Dendritic cell treated with granulocyte-macrophage colony-stimulating factor and Interleukin-4, amounts not matched to agents 40 ng/mL and 50 ng/mL, for 4 days (primary cell): Measurements from ENCODE around the gene SLC13A2.

Experiments
- H3K27ac Mint-ChIP-seq: one replicate; pipeline ENCODE4 v1.8.0; 2022; ENCODE audit warnings: mild to moderate bottlenecking, mixed read lengths
- H3K27me3 Mint-ChIP-seq: one replicate; pipeline ENCODE4 v1.8.0; 2022; ENCODE audit warnings: mild to moderate bottlenecking, mixed read lengths
- H3K36me3 Mint-ChIP-seq: one replicate; pipeline ENCODE4 v1.8.0; 2022; ENCODE audit warnings: low read depth, mixed read lengths
- H3K4me1 Mint-ChIP-seq: one replicate; pipeline ENCODE4 v1.8.0; 2022; ENCODE audit warnings: low read depth, mixed read lengths
- H3K4me3 Mint-ChIP-seq: one replicate; pipeline ENCODE4 v1.8.0; 2022; ENCODE audit warnings: mild to moderate bottlenecking, moderate library complexity, mixed read lengths
- H3K9me3 Mint-ChIP-seq: one replicate; pipeline ENCODE4 v1.8.0; 2022; ENCODE audit warnings: mixed read lengths
- intact Hi-C: fragments of 100-400 bp; cut with micrococcal nuclease; formaldehyde crosslinking; loops from one replicate; pipeline ENCODE4 v1.15.0; 2022

SLC13A2 gene

DNA sequence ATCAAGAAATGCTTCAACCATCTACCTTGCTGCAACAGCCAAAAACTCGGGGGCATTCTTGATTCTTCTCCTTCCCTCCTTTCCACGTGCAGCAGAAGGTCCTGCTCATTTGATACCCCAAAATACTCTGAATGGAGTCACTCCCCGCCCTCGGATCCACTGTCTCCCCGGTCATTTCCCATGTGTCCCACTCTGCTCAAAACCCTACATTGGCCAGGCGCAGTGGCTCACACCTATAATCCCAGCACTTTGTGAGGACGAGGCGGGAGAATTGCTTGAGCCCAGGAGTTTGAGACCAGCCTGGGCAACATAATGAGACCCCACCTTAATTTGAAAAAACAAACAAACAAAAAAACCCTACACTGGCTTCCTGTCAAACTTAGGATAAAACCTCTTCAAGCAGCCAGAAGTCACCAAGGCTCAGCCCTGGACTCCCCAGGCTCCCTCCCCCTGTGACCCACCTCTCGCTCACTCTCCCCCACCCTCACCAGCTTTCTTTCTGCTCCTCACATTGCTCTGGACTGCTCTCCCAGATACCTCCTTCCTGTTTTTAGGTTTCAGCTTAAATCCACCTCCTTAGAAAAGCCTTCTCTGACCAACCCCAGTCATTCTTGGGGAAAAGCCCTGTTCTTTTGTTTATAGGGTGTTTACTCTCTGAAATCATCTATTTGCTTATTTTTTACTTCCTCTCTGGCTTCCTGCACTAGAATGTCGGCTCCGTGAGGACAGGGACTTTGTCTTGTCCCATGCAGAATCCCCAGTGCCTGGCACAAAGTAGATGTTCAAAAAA, 2.8 kb downstream of the SLC13A2 start:
- intact Hi-C loops = no loop called here
- Mint-ChIP-seq H3K9me3 (no peaks in the 10 kb centered on the region), H3K27ac (peak overlapping the region; percentile 38), H3K4me3 (no peak overlapping the region), H3K27me3 (peaks cover 7% of the 10 kb centered on the region), H3K36me3 (no peaks in the 10 kb centered on the region), H3K4me1 (peaks cover 49% of the 10 kb centered on the region)

DNA sequence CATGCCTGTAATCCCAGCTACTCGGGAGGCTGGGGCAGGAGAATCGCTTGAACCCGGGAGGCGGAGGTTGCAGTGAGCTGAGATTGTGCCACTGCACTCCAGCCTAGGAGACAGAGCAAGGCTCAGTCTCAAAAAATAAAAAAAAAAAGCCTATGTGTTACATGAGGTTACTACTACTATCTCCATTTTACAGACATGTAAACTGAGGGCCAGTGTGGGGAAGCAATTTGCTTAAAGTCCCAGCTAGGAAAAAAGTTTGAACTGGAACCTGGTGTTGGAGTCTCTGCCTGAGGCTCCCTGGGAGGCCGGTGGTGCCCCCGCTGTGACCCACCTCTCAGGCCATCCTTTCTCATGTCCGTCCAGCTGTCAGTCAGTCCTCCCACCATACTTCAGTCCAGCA, 4.5 kb downstream of the SLC13A2 start:
- Mint-ChIP-seq H3K9me3 (no peaks in the 10 kb centered on the region), H3K36me3 (no peaks in the 10 kb centered on the region), H3K27me3 (peaks cover 3% of the 10 kb centered on the region), H3K4me1 (peaks cover 45% of the 10 kb centered on the region), H3K27ac (peak overlapping the region; percentile 30), H3K4me3 (no peak overlapping the region)
- intact Hi-C loops = no loop called here

DNA sequence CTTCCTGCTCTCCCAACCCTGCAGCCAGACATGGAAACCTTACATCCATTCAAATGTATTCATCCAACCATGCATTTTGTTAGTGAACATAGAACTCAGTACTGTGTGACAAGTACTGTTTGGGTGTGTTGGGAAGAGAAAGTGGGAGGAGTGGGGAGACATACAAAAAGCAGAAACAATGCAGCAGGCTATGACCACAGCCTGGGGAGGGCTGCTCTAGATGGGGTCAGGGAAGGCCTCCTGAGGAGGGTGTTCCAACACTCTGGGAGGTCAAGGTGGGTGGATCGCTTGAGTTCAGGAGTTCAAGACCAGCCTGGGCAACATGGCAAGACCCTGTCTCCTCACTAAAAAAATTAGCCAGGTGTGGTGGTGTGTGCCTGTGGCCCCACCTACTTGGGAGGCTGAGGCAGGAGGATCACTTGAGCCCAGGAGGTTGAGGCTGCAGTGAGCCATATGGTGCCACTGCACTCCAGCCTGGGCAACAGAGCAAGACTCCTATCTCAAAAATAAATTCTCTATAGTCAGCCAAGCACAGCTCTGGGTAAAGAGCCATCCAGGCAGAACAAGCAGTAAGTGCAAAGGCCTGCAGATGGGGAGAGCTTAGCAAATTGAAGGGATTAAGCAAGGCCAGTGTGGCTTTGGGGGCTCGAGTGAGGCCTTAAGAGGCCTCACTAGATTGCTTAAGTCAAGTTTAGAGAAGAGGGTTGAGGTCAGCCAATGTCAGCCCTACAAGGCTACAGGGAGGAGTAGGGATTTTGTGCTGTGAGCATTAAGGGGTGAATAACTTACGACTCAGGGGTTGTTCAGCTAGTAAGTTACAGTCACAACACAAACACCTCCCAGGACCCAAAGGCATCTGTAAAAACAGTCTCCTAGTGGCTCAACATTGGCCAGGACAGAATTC, 5.5 kb downstream of the SLC13A2 start:
- Mint-ChIP-seq H3K9me3 (no peaks in the 10 kb centered on the region), H3K4me1 (peaks cover 40% of the 10 kb centered on the region), H3K27ac (peak overlapping the region; percentile 30), H3K36me3 (no peaks in the 10 kb centered on the region), H3K4me3 (no peak overlapping the region), H3K27me3 (peaks cover under 1% of the 10 kb centered on the region)
- intact Hi-C loops = no loop called here

DNA sequence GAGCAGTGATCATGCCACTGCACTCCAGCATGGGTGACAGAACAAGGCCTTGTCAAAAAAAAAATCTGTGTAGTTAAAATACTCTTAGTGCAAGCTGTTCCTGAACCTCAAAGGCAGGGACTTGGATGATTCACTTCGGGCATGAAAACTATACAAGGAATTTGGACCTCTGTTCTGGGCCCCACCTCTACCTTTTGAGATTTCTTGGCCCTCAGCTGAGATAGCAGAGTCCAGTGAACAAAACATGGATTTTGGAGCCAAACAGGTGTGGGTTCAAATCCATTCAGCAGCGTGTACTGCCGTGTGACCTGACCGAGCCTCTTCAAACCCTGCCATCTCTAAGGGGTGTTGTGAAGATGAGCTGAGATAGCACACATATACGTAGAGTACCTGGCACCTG, 6.8 kb downstream of the SLC13A2 start:
- Mint-ChIP-seq H3K27me3 (no peaks in the 10 kb centered on the region), H3K4me3 (no peak overlapping the region), H3K36me3 (no peaks in the 10 kb centered on the region), H3K9me3 (no peaks in the 10 kb centered on the region), H3K27ac (no peak overlapping the region), H3K4me1 (peaks cover 45% of the 10 kb centered on the region)
- intact Hi-C loops = no loop called here

DNA sequence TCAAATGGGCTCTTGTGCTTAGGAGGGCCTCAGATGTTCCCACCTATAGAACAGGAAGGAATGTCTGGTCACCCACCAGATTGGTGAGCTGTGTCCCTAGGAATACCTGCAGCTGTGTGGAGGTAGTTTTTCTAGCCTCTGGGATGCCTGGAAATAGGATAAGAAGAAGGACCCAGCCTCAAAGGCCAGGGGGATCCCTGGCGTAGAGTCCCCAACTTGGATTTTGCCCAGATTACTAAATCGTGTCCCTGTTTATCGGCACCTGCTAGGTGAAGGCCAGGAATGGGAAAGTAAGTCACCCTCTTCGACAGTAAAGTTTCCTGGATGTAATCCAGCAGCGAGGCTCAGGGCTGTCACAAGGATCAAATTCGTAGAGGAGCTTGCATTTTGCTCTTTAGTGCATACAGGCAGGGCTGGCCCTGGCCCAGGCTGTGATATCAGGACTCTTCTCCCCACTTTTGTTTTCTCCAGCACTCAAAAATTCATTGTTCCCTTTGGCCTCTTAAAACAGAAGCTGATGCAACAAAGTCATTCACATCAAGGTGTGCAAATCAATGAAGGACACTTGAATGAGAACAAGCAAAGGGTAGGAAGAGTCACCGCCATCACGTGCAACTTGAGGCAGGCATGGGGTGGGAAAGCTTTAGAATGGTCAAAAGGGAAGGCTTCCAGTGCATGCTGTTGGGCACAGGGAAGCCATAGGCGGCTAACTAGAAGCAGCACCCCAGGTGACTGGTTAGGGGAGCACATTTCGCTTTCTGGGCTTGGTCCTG, 7.5 kb downstream of the SLC13A2 start:
- H3K27ac Mint-ChIP-seq = no peak overlapping the region
- no peaks in the 10 kb centered on the region for H3K27me3 Mint-ChIP-seq
- H3K4me1 Mint-ChIP-seq = peaks cover 37% of the 10 kb centered on the region
- no peak overlapping the region for H3K4me3 Mint-ChIP-seq
- H3K36me3 Mint-ChIP-seq = no peaks in the 10 kb centered on the region
- intact Hi-C loops = no loop called here
- H3K9me3 Mint-ChIP-seq = no peaks in the 10 kb centered on the region

DNA sequence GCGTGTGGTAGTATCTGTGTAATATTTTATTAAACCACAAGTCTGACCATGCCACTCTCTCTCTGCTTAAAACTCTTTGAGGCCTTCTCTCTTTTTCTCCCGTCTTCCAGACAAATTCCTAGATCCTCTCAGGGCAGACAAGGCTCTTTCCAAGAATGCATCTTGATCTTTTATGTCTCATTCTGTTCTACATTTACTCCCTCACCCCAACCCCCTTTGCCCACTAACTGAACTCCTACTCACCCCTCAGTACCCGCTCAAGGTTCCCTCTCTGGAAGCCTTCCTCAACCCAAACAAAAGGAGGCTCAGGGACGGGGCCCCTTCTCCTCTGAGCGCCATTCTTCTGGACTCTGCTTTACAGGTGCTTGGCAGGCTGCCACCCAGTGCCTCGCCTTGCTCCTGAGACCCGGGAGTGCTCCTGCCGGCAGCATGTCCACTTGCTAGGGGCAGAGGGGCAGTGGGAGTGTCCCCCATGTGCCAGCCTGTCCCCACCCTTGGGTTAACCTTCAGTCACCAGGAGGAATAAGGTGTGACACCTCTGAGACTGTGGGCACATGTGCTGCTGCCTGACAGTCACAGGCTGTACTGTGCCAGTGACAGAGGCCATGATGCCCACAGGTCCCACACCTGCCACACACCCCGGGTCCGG, 9.2 kb downstream of the SLC13A2 start:
- Mint-ChIP-seq H3K4me1 (peaks cover 29% of the 10 kb centered on the region), H3K27ac (no peak overlapping the region), H3K36me3 (no peaks in the 10 kb centered on the region), H3K9me3 (no peaks in the 10 kb centered on the region), H3K4me3 (no peak overlapping the region), H3K27me3 (peaks cover 1% of the 10 kb centered on the region)
- intact Hi-C loops = no loop called here

DNA sequence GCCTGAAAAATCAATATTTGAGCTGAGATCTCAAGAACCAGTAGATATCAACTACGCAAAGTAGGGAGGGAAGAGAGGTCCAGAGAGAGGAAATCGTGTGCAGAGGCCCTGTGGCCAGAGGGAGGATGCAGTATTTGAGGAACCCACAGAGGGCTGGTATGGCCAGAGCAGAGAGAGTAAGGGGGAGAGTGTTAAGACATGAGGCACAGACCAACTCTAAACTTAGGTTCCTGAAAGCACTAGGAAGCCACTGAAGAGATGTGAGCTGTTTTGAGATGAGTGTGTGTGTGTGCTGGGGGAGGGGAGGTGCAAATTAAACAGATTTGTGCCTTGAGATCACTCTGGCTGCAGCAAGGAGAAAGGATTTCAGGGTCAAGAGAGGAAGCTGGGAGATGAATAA, 10.9 kb downstream of the SLC13A2 start:
- intact Hi-C loops = no loop called here
- H3K27ac Mint-ChIP-seq = peak overlapping the region; percentile 0
- H3K9me3 Mint-ChIP-seq = no peaks in the 10 kb centered on the region
- peaks cover 15% of the 10 kb centered on the region for H3K4me1 Mint-ChIP-seq
- peaks cover 1% of the 10 kb centered on the region for H3K27me3 Mint-ChIP-seq
- no peaks in the 10 kb centered on the region for H3K36me3 Mint-ChIP-seq
- H3K4me3 Mint-ChIP-seq = no peak overlapping the region

DNA sequence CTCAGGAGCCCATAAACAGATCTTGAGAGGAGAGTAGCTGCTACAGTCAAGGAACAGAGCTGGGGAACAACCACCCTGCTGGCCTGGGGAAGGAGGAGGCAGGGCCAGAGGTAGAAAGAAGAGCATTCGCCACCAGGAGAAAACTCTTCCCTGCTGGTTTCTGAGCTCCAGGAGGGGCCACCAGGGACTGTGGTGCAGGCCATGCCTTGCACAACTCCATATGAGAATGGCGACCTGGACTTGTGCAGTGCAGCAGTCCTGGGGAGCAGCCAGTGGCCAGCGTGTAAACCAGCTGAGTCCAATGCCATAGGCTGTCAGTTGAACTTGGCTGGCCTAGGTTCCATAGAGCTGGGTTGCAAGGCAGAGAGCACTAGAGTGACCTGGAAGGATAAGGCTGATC, 11.6 kb downstream of the SLC13A2 start:
- Mint-ChIP-seq H3K27ac (no peak overlapping the region), H3K9me3 (no peaks in the 10 kb centered on the region)
- intact Hi-C loops = no loop called here

DNA sequence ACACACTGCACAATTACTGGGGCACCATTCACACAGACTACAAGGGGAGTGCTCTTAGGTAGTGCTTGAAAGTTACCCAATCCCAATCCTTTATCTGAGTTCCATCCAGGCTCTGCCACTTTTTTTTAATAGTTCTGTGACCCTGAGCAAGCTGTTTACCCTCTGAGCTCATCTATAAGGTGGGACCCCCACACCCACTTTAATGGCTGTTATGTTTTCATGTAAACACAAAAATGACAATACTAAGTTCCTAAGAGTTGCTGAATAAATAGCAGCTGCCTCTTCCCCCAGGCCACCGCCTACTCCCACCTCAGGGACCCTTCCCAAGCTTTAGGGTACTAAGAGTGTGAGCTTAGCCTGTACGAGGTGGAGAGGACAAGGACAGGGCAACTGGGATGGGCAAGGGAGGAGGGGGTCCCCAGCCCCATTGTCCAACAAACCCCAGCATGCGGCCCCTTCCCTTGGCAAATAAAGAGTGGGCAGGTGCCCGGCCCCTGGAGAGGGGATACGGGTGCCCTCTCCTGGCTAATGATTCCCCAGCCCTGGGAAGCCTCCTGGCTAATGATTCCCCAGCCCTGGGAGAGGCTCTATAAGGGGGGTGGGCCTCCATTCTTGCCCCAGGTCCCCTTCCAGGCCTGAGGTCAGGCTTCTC, 14.6 kb downstream of the SLC13A2 start:
- intact Hi-C loops = no loop called here
- peaks cover 14% of the 10 kb centered on the region for H3K4me1 Mint-ChIP-seq
- H3K9me3 Mint-ChIP-seq = no peaks in the 10 kb centered on the region
- no peak overlapping the region for H3K27ac Mint-ChIP-seq
- no peaks in the 10 kb centered on the region for H3K36me3 Mint-ChIP-seq
- H3K4me3 Mint-ChIP-seq = no peak overlapping the region
- peaks cover 11% of the 10 kb centered on the region for H3K27me3 Mint-ChIP-seq

More for the DNA sequence above, 11.6 kb downstream of the SLC13A2 start:
- Mint-ChIP-seq H3K4me3 (no peak overlapping the region), H3K4me1 (peaks cover 14% of the 10 kb centered on the region), H3K36me3 (no peaks in the 10 kb centered on the region), H3K27me3 (peaks cover 1% of the 10 kb centered on the region)

DNA sequence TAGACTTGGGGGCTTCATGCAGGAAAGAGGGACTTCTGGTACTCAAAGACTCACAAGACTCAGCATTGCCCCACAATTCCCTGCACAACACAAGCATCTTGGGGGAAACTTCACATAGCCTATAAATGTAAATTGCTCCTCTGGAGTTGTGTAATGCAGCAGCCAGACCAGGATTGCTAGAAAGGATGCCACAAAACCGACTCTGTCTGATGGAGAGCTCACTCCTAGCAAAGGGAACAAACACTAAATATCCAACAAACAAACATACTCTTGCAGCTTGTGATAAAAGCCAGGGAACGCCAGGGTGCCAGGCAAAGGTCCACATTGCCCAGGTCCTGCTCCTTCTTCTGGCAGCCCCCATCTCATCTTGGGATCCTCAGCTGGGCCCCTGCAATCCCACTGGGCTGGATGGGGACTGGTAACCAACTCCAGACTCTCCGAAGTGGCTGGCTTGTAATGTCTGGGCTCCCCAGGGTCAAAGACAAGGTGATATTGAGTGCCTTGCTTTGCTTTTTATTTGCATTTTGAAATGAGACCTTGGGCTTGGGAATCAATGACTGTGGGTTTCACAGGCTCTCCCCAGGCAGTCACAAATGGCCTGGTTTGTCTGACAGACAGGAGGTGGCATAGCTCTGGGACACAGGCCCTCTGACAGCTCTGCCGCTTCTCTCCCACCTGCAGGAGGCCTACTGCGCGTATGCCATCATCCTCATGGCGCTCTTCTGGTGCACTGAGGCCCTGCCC, 15.3 kb downstream of the SLC13A2 start:
- no peak overlapping the region for H3K27ac Mint-ChIP-seq
- peaks cover 12% of the 10 kb centered on the region for H3K27me3 Mint-ChIP-seq
- H3K4me3 Mint-ChIP-seq = no peak overlapping the region
- H3K36me3 Mint-ChIP-seq = no peaks in the 10 kb centered on the region
- intact Hi-C loops = no loop called here
- no peaks in the 10 kb centered on the region for H3K9me3 Mint-ChIP-seq
- H3K4me1 Mint-ChIP-seq = peaks cover 14% of the 10 kb centered on the region

DNA sequence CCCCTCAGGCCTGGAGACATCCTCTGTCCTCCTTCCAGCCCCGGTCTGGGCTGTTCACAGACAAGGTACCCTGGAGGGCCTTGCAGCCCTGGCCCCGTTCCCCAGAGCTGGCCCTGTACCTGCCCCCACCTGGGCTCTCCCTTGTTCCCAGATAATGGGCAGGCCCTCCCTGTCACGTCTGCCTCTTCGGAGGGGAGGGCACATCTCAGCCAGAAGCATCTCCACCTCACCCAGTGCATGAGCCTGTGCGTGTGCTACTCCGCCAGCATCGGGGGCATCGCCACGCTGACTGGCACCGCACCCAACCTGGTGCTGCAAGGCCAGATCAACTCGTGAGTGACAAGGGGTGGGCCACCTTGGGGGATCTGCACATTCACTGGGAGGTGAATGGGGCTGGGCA, 17.8 kb downstream of the SLC13A2 start:
- peaks cover 20% of the 10 kb centered on the region for H3K27me3 Mint-ChIP-seq
- H3K36me3 Mint-ChIP-seq = no peaks in the 10 kb centered on the region
- no peak overlapping the region for H3K27ac Mint-ChIP-seq
- H3K9me3 Mint-ChIP-seq = no peaks in the 10 kb centered on the region
- no peak overlapping the region for H3K4me3 Mint-ChIP-seq
- intact Hi-C loops = no loop called here
- no peaks in the 10 kb centered on the region for H3K4me1 Mint-ChIP-seq

DNA sequence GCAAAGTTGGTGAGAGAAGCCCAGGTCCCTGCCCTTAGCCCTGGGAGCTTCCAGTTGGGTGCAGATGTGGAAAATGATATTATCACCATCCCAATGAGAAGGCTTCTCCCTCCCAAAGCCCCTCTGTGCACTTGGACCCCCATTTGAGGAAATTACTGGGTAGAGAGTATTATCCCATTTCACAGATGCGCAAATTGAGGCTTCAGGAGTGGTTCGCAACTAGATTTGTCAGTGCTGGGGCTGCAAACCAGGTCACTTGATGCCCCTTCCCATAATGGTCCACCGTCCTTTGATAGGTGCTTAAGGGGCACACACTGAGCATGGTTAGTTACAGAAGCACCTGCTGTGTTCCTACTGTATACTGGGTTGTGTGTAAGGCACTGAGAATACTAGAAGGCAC, 18.4 kb downstream of the SLC13A2 start:
- Mint-ChIP-seq H3K27me3 (peaks cover 22% of the 10 kb centered on the region), H3K36me3 (no peaks in the 10 kb centered on the region), H3K4me1 (no peaks in the 10 kb centered on the region), H3K4me3 (no peak overlapping the region), H3K27ac (no peak overlapping the region), H3K9me3 (no peaks in the 10 kb centered on the region)
- intact Hi-C loops = no loop called here
